WI38 (cell line): Measurements from ENCODE around the gene DPH7.
"Not testable (repeated sequence)": the region's sequence is repeated elsewhere in the genome, so short reads cannot be mapped to it uniquely, and the experiment has no call there.

Source experiments
- H3K4me3 ChIP-seq: 2 replicates; pipeline ENCODE4 v1.5.1; 2011; ENCODE audit warnings: low read depth, mild to moderate bottlenecking, control low read depth, low read length
- CTCF ChIP-seq: IDR thresholded peaks from 2 replicates; pipeline ENCODE4 v1.5.1; 2012; ENCODE audit warnings: low read depth, mild to moderate bottlenecking, control low read depth, low read length

DPH7 gene

DNA sequence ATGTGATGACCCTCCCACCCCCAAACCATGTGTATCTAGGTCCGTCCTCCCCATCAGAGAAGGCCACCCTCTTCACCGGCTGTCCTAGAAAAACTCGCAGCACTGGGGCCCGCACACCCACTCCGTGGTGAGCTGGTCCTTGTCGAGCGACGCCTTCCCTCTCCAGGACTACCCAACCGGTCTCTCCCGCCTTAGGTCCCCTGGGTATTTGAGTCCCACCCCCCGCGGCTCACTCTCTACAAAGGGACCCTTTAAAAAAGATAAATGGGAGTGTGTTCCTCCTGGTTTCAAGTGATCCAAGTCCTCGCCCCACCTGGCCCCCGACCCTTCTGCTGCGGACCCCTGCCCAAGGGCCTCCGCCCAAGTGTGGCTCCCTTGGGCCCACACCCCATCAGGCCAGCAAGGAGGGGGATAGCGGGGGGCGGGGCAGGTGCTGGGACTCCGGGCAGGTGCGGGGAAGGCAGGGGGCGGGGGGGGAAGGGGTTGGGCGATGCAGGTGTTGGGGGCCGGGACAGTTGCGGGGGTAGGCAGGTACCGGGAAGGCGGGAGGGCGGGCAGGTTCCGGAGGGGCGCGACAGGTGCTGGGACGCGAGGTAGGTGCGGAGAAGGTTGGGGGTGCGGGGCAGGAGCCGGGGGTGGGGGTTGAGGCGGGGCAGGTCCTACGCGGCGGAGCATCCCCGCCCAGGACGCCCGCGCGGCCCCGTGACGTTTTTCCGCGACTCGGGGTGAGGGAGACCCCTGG is 25.8 kb upstream of the DPH7 start:
- peak overlapping the region; percentile 46 for H3K4me3 ChIP-seq
- no peak for TF ChIP-seq CTCF

DNA sequence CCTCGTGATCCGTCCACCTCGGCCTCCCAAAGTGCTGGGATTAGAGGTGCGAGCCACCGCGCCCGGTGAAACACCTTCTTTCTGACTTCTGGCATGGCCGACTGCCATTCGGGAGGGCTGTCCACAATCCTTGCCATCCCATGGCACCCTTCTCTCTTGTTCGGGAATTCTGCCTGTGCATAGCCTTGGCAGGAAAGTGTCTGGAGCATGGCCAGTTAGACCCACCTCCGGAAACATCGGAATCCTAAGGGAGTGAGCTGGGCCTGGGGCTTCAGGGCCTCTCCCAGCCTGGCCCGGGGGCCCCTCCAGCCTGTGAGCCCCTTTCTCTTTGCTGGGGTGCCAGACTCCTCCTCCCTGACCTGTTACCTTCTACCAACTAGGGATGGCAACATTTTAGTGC is 25.2 kb upstream of the DPH7 start:
- no peak overlapping the region for H3K4me3 ChIP-seq
- TF ChIP-seq CTCF, result no peak

DNA sequence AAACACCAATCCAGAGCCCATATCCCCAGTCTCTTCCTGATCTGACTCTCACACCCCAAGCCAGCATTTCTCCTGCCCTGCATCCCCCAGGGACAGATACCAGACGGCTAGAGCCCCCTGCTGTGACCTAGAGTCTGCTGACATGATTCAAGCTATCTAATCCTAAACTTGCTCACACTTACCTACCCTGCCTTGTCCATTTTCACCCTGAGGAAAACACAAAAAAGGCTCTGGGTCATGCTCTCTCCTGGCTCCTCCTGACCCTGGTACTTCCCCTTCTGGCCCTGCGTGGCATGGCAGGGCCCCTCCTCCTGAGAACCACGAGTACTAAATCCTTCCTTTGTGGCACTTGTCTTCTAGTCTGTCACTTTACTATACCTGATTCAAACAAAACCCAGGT is 23.9 kb upstream of the DPH7 start:
- H3K4me3 ChIP-seq, result no peak overlapping the region
- TF ChIP-seq CTCF, result no peak

DNA sequence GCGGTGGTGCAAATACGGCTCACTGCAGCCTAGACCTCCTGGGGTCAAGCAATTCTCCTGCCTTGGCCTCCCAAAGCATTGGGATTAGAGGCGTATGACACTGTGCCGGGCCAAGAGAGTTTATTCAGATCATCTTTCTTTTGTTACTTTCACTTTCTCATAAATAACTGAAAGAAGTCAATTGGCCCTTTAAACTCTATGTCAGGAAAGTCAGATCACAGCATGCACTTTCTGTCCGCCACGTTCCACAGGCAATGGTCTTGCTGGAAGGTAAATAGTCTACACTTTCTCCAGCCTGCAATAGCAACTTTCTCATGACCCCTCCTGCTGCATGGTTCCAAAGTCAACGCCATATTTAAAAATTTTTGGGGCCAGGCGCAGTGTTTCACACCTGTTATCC is 20.2 kb upstream of the DPH7 start:
- TF ChIP-seq CTCF, result no peak
- no peak overlapping the region for H3K4me3 ChIP-seq

GRCh38 chr9:137596577-137596976 is 17.9 kb upstream of the DPH7 start:
- not testable (repeated sequence) for H3K4me3 ChIP-seq

DNA sequence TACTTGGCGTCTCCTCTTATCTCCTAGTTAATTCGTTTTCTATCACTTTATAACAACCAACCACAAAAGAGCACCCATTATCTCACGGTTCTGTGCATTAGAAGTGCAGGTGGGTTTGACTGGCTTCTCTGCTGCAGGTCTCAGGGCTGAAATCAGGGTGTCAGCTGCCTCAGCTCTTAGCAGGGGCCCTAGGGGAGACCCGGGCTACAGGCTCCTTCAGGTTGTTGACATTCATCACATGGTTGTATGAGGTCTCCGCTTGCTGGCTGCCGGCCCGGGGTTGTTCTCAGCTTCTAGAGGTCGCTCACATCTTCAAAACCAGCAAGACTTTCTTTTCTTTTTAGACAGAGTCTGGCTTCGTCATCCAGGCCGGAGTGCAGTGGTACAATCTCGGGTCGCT is 14.5 kb upstream of the DPH7 start:
- no peak for TF ChIP-seq CTCF
- H3K4me3 ChIP-seq, result no peak overlapping the region

- no peak for TF ChIP-seq CTCF
- no peak overlapping the region for H3K4me3 ChIP-seq
Measured at GRCh38 chr9:137592767-137593166, 14.0 kb upstream of the DPH7 start.
